Progenitor cell of endocrine pancreas (in vitro differentiated cells): Measurements from ENCODE around the gene OSBPL5. TPM values are rescaled to one million over a fixed set of nuclear protein-coding genes. Genes with fewer than 3 reads are reported as not detected.

Experiments
- DNase-seq: peaks from one replicate; pipeline ENCODE4 v3.0.0; 2021; ENCODE audit warnings: low spot score; ENCODE audit not compliant: unreplicated experiment
- H3K27ac Mint-ChIP-seq: 2 replicates; pipeline ENCODE4 v1.8.0; 2021; ENCODE audit warnings: mild to moderate bottlenecking, moderate library complexity, mixed read lengths
- H3K27me3 Mint-ChIP-seq: 2 replicates; pipeline ENCODE4 v1.8.0; 2021; ENCODE audit warnings: mixed read lengths
- H3K36me3 Mint-ChIP-seq: 2 replicates; pipeline ENCODE4 v1.8.0; 2022; ENCODE audit warnings: mixed read lengths; ENCODE audit not compliant: insufficient read depth
- H3K4me1 Mint-ChIP-seq: 2 replicates; pipeline ENCODE4 v1.8.0; 2021; ENCODE audit warnings: low read depth, mixed read lengths
- H3K4me3 Mint-ChIP-seq: 2 replicates; pipeline ENCODE4 v1.8.0; 2021; ENCODE audit warnings: low read depth, mild to moderate bottlenecking, moderate library complexity, mixed read lengths
- H3K9me3 Mint-ChIP-seq: 2 replicates; pipeline ENCODE4 v1.8.0; 2021; ENCODE audit warnings: low read depth, mixed read lengths
- total RNA-seq: library from RNA; stranded (reverse); gene quantifications from 2 replicates; pipeline ENCODE4 v1.2.1, GENCODE V29; 2021
- TF ChIP-seq, protein P1 (sequence below): fragments of 200-600 bp; sonication (generic); IDR thresholded peaks from one replicate; pipeline ENCODE4 v1.5.0; 2021; ENCODE audit warnings: antibody characterized with exemption, mild to moderate bottlenecking; ENCODE audit not compliant: unreplicated experiment

OSBPL5 gene
- total RNA-seq, 1 donor from 2014 or later, result 11.9 TPM

DNA sequence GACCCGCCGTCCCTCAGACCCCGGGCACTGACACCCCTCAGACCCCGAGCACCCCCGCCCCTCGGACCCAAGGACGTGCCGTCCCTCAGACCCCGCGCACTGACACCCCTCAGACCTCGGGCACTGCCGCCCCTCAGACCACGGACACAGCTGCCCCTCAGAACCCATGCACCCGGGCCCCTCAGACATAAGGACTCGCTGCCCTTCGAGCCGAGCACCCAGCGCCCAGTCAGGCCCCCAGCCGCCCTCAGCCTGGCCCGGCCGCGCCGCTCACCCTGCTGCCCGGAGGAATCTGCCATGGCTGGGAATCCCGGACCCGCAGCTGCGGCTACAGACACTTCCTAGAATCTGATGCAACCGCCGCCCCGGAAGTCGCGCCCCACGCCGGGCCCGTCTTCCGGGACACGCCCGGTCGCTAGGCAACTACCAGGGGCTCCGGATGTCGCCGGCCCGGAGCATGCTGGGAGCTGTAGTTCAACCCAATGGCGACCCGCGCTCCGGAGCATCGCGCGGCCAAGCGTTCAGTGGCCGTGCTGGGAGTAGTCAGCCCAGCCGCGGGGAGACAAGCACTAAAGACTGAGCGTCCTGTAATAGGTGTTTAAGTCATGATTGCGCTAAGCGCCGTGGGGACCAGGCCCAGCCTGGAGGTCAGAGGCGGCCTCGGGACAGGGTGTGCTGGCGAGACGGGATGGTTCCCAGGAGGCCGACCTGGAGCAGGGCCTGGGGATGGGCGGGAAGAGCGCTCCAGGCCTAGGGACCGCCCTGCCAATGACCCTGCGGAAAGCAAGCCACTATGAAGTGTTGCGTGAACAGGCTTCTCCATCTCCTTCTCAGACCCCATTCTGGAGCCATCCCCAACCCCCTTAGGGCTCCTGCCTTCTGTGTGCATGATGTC, 107.8 kb downstream of the OSBPL5 start, which contains the start of gene CARS1:
Gene CARS1 (minus strand): TSS at position 355 of the 895 bp plus-strand sequence. CDS start 56 bp downstream, at position 299.
- Mint-ChIP-seq H3K4me1 (peaks cover 6% of the 10 kb centered on the region), H3K27ac (peak within 1 kb of the TSS; percentile 91), H3K4me3 (peak within 1 kb of the TSS; percentile 92), H3K9me3 (no peaks in the 10 kb centered on the region), H3K27me3 (no peaks in the 10 kb centered on the region), H3K36me3 (peaks cover 5% of the 10 kb centered on the region)
- TF ChIP-seq, protein P1, sequence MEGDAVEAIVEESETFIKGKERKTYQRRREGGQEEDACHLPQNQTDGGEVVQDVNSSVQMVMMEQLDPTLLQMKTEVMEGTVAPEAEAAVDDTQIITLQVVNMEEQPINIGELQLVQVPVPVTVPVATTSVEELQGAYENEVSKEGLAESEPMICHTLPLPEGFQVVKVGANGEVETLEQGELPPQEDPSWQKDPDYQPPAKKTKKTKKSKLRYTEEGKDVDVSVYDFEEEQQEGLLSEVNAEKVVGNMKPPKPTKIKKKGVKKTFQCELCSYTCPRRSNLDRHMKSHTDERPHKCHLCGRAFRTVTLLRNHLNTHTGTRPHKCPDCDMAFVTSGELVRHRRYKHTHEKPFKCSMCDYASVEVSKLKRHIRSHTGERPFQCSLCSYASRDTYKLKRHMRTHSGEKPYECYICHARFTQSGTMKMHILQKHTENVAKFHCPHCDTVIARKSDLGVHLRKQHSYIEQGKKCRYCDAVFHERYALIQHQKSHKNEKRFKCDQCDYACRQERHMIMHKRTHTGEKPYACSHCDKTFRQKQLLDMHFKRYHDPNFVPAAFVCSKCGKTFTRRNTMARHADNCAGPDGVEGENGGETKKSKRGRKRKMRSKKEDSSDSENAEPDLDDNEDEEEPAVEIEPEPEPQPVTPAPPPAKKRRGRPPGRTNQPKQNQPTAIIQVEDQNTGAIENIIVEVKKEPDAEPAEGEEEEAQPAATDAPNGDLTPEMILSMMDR, result no peak
- DNase-seq, result peak; percentile 82

DNA sequence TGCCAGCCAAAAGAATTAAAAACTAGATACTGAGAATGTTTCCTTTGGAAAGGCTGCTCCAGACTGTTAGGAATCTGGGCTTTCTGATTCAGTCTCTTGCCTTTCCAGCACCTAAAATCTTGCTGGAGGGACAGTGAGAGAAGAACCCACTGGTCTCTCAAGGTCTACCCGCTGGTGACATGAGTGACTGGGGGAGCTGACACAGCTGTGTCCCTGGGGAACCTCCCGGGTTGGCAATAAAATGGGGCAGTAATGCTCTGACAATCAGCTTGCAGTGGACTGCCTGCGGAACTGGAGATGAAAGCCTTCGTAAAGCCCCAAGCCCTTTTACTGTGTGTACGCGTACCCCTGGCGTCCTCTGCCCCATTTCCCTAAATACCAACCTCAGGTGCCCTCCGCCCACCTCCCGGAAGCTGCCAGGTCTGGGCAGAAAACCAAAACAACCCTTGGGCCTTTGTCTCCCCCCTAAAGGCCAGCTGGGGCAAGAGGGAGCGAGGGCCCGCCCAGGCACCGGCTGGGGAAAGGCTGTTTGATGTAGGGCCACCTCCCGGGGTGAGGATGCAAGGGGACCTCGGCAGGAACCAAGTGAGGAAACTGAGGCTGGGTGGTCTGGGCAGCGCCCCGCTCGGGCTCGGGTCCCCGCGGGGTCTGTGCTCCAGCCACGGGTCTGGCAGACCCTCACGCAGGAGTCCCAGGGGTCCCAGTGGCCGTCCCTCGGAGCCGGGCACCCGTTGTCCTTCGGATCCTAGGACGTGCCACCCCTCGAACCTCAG, 108.6 kb downstream of the OSBPL5 start:
- Mint-ChIP-seq H3K9me3 (no peaks in the 10 kb centered on the region), H3K27ac (peak overlapping the region; percentile 83), H3K36me3 (peaks cover 5% of the 10 kb centered on the region), H3K27me3 (no peaks in the 10 kb centered on the region), H3K4me3 (peak overlapping the region; percentile 92), H3K4me1 (peaks cover 6% of the 10 kb centered on the region)
- TF ChIP-seq, protein P1, result no peak
- no peak for DNase-seq

DNA sequence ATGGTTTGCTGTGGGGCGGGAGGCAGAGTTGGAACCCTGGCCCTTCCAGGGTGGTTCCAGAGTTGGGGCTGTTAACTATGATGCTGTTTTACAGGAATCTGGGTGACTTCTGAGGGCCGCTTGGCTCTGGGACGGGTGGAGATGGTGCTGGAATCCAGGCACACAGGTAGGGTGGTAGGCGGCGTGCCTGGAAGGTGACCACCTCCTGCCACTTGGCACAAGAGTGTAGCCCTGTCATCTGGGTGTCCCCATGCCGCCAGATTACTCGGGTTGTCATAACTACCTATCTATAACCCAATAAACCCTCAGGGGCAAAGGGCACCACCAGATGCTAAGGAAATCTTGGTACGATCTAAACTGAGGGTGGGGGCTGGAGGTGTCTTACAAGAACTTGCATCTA, 109.2 kb downstream of the OSBPL5 start:
- no peak for DNase-seq
- H3K4me3 Mint-ChIP-seq, result peak overlapping the region; percentile 92
- peak overlapping the region; percentile 41 for H3K27ac Mint-ChIP-seq
- peaks cover 6% of the 10 kb centered on the region for H3K4me1 Mint-ChIP-seq
- TF ChIP-seq, protein P1, result no peak
- H3K36me3 Mint-ChIP-seq, result peaks cover 5% of the 10 kb centered on the region
- H3K27me3 Mint-ChIP-seq, result no peaks in the 10 kb centered on the region
- H3K9me3 Mint-ChIP-seq, result no peaks in the 10 kb centered on the region

DNA sequence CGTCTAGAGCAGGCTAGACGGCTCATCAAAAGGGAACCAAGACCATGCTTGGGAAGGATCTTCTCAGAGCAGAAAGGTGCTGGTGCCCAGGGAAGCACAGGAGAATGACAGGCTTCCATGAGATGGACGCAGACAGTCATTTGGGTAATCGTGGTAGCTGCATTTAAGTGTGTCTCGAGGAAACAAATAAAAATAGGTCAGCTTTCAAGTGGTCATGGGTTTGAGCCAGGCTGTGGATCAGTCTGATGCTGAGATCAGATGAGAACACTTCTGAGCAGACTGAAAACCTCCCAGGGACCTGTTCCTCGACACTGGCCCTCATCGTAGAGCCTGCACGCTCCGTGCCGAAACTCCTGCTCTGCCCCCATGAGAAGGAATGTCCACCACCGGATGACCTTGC, 112.5 kb downstream of the OSBPL5 start:
- H3K9me3 Mint-ChIP-seq, result no peaks in the 10 kb centered on the region
- no peaks in the 10 kb centered on the region for H3K27me3 Mint-ChIP-seq
- no peak overlapping the region for H3K4me3 Mint-ChIP-seq
- no peak for DNase-seq
- H3K4me1 Mint-ChIP-seq, result peaks cover 5% of the 10 kb centered on the region
- TF ChIP-seq, protein P1, result no peak
- peaks cover 5% of the 10 kb centered on the region for H3K36me3 Mint-ChIP-seq
- H3K27ac Mint-ChIP-seq, result no peak overlapping the region

DNA sequence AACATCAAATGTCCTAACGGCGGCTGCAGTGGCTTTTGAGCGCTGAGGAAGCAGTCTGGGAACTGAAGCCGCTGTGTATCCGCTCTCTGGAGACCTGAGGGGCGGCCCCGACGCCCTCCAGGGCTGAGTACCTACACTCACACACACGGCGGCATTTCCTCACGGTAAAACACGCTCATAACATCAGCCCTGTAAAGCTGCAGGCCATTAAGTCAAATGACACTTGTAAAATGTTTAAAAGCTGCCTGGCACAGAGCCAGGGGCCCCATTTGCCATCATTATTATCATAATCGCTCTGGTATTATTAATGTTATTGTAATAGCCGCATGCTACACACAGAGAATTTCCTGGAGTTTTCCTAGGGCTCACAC, 113.0 kb downstream of the OSBPL5 start:
- peaks cover 5% of the 10 kb centered on the region for H3K36me3 Mint-ChIP-seq
- no peaks in the 10 kb centered on the region for H3K9me3 Mint-ChIP-seq
- DNase-seq, result no peak
- peaks cover 5% of the 10 kb centered on the region for H3K4me1 Mint-ChIP-seq
- no peaks in the 10 kb centered on the region for H3K27me3 Mint-ChIP-seq
- H3K4me3 Mint-ChIP-seq, result no peak overlapping the region
- H3K27ac Mint-ChIP-seq, result no peak overlapping the region
- TF ChIP-seq, protein P1, result no peak
